Suprapubic skin (tissue), 4 donors: Measurements from ENCODE around the gene FBH1. TPM values are rescaled to one million over a fixed set of nuclear protein-coding genes. Genes with fewer than 3 reads are reported as not detected.
A peak's percentile ranks its signal among the peaks of the same experiment; 100 is the strongest.
"Not testable (repeated sequence)": the region's sequence is repeated elsewhere in the genome, so short reads cannot be mapped to it uniquely, and the experiment has no call there.

Source experiments
- DNase-seq, 2 donors: peaks; one replicate each; pipeline ENCODE4 v3.0.0-alpha.2; 2019; ENCODE audit warnings: low spot score in 2 of 2
- H3K27ac ChIP-seq: fragments of 200-600 bp; sonication (generic); one replicate; pipeline ENCODE4 v1.5.1; 2019
- H3K27me3 ChIP-seq: fragments of 200-600 bp; sonication (generic); one replicate; pipeline ENCODE4 v1.5.1; 2019
- H3K36me3 ChIP-seq: fragments of 200-600 bp; sonication (generic); one replicate; pipeline ENCODE4 v1.5.1; 2019
- H3K4me1 ChIP-seq: fragments of 200-600 bp; sonication (generic); one replicate; pipeline ENCODE4 v1.5.1; 2019
- H3K4me3 ChIP-seq: fragments of 200-600 bp; sonication (generic); one replicate; pipeline ENCODE4 v1.5.1; 2019; ENCODE audit warnings: mild to moderate bottlenecking
- H3K9me3 ChIP-seq: fragments of 200-600 bp; sonication (generic); one replicate; pipeline ENCODE4 v1.5.1; 2019
- EP300 ChIP-seq: sonication (generic); formaldehyde crosslinking; IDR thresholded peaks from one replicate; pipeline ENCODE4 v1.6.1; 2017; ENCODE audit warnings: antibody characterized with exemption
- POLR2A ChIP-seq, 2 donors: fragments of 450-650 bp; IDR thresholded peaks; one replicate each; pipeline ENCODE4 v1.6.1; 2017; ENCODE audit warnings: antibody characterized with exemption in 2 of 2, mild to moderate bottlenecking in 2 of 2, moderate library complexity in 2 of 2
- POLR2AphosphoS5 ChIP-seq, 3 donors: sonication (generic); formaldehyde crosslinking; IDR thresholded peaks; one replicate each; pipeline ENCODE4 v1.6.1; 2017; ENCODE audit warnings: antibody characterized with exemption in 3 of 3
- WGBS: methylation state at CpG from one replicate; pipeline ENCODE4 v1.1.5; 2018; 5-methylcytosine and 5-hydroxymethylcytosine counted together
- total RNA-seq, 4 donors: library from RNA; depleted of rRNA; stranded (reverse); fragments of >200 nt; gene quantifications; one replicate each; pipeline ENCODE4 v1.1.0, GENCODE V29; 2016
- TF ChIP-seq, protein P1 (sequence below), 2 donors: fragments of 200-600 bp in 1 of 2; fragments of 450-650 bp in 1 of 2; sonication (generic) in 1 of 2; IDR thresholded peaks; one replicate each; pipeline ENCODE4 v1.5.1; 2016 to 2019; ENCODE audit warnings: antibody characterized with exemption in 2 of 2, mild to moderate bottlenecking in 1 of 2, moderate library complexity in 1 of 2

The FBH1 gene
- total RNA-seq, 4 donors from 2014 or later: 70.9 to 131 (median 90.6) TPM

GRCh38 chr10:5904227-5904626, 14.2 kb downstream of the FBH1 start:
- Histone ChIP-seq H3K27ac (no peak overlapping the region), H3K36me3 (peaks cover 22% of the 10 kb centered on the region), H3K9me3 (no peaks in the 10 kb centered on the region), H3K4me1 (no peaks in the 10 kb centered on the region), H3K4me3 (no peak overlapping the region), H3K27me3 (no peaks in the 10 kb centered on the region)
- DNase-seq: no peak
- TF ChIP-seq POLR2A (IDR thresholded peaks at IDR 0.05): no peak
- TF ChIP-seq POLR2AphosphoS5 (IDR thresholded peaks at IDR 0.05): no peak
- TF ChIP-seq, protein P1, sequence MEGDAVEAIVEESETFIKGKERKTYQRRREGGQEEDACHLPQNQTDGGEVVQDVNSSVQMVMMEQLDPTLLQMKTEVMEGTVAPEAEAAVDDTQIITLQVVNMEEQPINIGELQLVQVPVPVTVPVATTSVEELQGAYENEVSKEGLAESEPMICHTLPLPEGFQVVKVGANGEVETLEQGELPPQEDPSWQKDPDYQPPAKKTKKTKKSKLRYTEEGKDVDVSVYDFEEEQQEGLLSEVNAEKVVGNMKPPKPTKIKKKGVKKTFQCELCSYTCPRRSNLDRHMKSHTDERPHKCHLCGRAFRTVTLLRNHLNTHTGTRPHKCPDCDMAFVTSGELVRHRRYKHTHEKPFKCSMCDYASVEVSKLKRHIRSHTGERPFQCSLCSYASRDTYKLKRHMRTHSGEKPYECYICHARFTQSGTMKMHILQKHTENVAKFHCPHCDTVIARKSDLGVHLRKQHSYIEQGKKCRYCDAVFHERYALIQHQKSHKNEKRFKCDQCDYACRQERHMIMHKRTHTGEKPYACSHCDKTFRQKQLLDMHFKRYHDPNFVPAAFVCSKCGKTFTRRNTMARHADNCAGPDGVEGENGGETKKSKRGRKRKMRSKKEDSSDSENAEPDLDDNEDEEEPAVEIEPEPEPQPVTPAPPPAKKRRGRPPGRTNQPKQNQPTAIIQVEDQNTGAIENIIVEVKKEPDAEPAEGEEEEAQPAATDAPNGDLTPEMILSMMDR (IDR thresholded peaks at IDR 0.05): no peak
- no peak for TF ChIP-seq EP300
- WGBS: 73% methylated on average over 4 of the region's 4 CpGs

- DNase-seq: peak; percentile 50 to 71
Measured at GRCh38 chr10:5905854-5906507, 15.9 kb downstream of the FBH1 start.

DNA sequence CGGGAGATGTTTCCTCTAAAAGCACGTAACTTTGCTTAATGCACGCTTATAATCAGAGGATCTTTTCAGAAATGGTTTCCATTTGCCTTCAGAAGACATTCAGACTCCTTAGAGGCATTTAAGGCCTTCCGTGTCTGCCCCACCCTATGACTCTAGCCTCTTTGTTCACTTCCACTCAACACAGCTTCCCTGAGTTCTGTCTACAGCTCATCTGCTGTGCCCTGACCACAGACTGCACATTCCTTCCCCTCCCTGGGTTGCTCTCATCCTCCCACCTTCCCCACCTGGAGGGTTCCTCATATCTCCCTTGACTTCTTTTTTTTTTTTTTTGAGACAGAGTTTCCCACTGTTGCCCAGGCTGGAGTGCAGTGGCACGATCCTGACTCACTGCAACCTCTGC, 16.6 kb downstream of the FBH1 start:
- WGBS: 93% methylated on average over 5 of the region's 5 CpGs
- TF ChIP-seq POLR2AphosphoS5 (IDR thresholded peaks at IDR 0.05) (no peak), POLR2A (IDR thresholded peaks at IDR 0.05) (no peak), EP300 (no peak)
- TF ChIP-seq, protein P1 (IDR thresholded peaks at IDR 0.05): no peak
- Histone ChIP-seq H3K27ac (no peak overlapping the region), H3K27me3 (no peaks in the 10 kb centered on the region), H3K4me1 (no peaks in the 10 kb centered on the region), H3K4me3 (no peak overlapping the region), H3K9me3 (no peaks in the 10 kb centered on the region), H3K36me3 (peaks cover 46% of the 10 kb centered on the region)
- DNase-seq: peak in 1 of 2 donors; percentile 20

More at GRCh38 chr10:5905854-5906507, 15.9 kb downstream of the FBH1 start:
- TF ChIP-seq POLR2AphosphoS5 (IDR thresholded peaks at IDR 0.05): no peak
- TF ChIP-seq, protein P1 (IDR thresholded peaks at IDR 0.05): no peak
- no peak for TF ChIP-seq POLR2A (IDR thresholded peaks at IDR 0.05)
- TF ChIP-seq EP300: no peak
- Histone ChIP-seq H3K27ac (no peak overlapping the region), H3K27me3 (no peaks in the 10 kb centered on the region), H3K4me3 (no peak overlapping the region), H3K9me3 (no peaks in the 10 kb centered on the region), H3K36me3 (peaks cover 39% of the 10 kb centered on the region), H3K4me1 (no peaks in the 10 kb centered on the region)
- WGBS: 93% methylated on average over 12 of the region's 13 CpGs

GRCh38 chr10:5908676-5909075, 18.6 kb downstream of the FBH1 start:
- not testable (repeated sequence) for DNase-seq, H3K27ac ChIP-seq, H3K27me3 ChIP-seq, H3K4me3 ChIP-seq, H3K4me1 ChIP-seq, H3K9me3 ChIP-seq
- WGBS: 90% methylated on average over 7 of the region's 7 CpGs
- peaks cover 64% of the 10 kb centered on the region for H3K36me3 ChIP-seq

- no peak for TF ChIP-seq POLR2AphosphoS5 (IDR thresholded peaks at IDR 0.05)
- TF ChIP-seq POLR2A (IDR thresholded peaks at IDR 0.05): no peak
- TF ChIP-seq, protein P1 (IDR thresholded peaks at IDR 0.05): no peak
- TF ChIP-seq EP300: no peak
- no peaks in the 10 kb centered on the region for H3K4me1 ChIP-seq
- WGBS: 83% methylated on average over 11 of the region's 18 CpGs
- no peaks in the 10 kb centered on the region for H3K27me3 ChIP-seq
- no peak overlapping the region for H3K4me3 ChIP-seq
- no peaks in the 10 kb centered on the region for H3K9me3 ChIP-seq
- H3K27ac ChIP-seq: no peak overlapping the region
- peak; percentile 42 to 54 for DNase-seq
- H3K36me3 ChIP-seq: peaks cover 78% of the 10 kb centered on the region
Measured at GRCh38 chr10:5910323-5911100, 20.5 kb downstream of the FBH1 start.
